Karpas-422 (cell line): Measurements from ENCODE around the gene GLRX5. TPM values are rescaled to one million over a fixed set of nuclear protein-coding genes. Genes with fewer than 3 reads are reported as not detected.

ENCODE experiments used
- DNase-seq: peaks from one replicate; pipeline ENCODE4 v3.0.0-alpha.2; 2015
- H2AFZ ChIP-seq: fragments of 200-600 bp; sonication (generic); 2 replicates; pipeline ENCODE4 v1.6.1; 2014; ENCODE audit warnings: antibody characterized with exemption, low read length, mixed read lengths
- H3K27ac ChIP-seq: fragments of 200-600 bp; sonication (generic); 2 replicates; pipeline ENCODE4 v1.5.1; 2014; ENCODE audit warnings: mild to moderate bottlenecking, low read length, moderate library complexity
- H3K27me3 ChIP-seq: fragments of 200-600 bp; sonication (generic); 2 replicates; pipeline ENCODE4 v1.6.1; 2014; ENCODE audit warnings: low read length, mixed read lengths
- H3K36me3 ChIP-seq: fragments of 200-600 bp; sonication (generic); 2 replicates; pipeline ENCODE4 v1.6.1; 2014; ENCODE audit warnings: low read length, mixed read lengths; ENCODE audit not compliant: insufficient read depth
- H3K4me1 ChIP-seq: fragments of 200-600 bp; sonication (generic); 2 replicates; pipeline ENCODE4 v1.6.1; 2014; ENCODE audit warnings: mild to moderate bottlenecking, low read length, mixed read lengths
- H3K4me2 ChIP-seq: fragments of 200-600 bp; sonication (generic); 2 replicates; pipeline ENCODE4 v1.6.1; 2014; ENCODE audit warnings: low read length, low read depth, mild to moderate bottlenecking; ENCODE audit not compliant: poor library complexity, severe bottlenecking
- H3K4me3 ChIP-seq: fragments of 200-600 bp; sonication (generic); 2 replicates; pipeline ENCODE4 v1.5.1; 2014; ENCODE audit warnings: mild to moderate bottlenecking, antibody characterized with exemption, low read length, mixed read lengths
- H3K79me2 ChIP-seq: fragments of 200-600 bp; sonication (generic); 2 replicates; pipeline ENCODE4 v1.6.1; 2014; ENCODE audit warnings: mild to moderate bottlenecking, low read length, mixed read lengths
- H3K9ac ChIP-seq: fragments of 200-600 bp; sonication (generic); 2 replicates; pipeline ENCODE4 v1.6.0; 2014; ENCODE audit warnings: low read length
- H3K9me2 ChIP-seq: fragments of 200-600 bp; sonication (generic), shearing (Covaris generic); replicated peaks from 2 replicates; pipeline ENCODE4 v1.6.0; 2014; ENCODE audit warnings: mild to moderate bottlenecking, low read length, moderate library complexity; ENCODE audit not compliant: insufficient read depth
- H3K9me3 ChIP-seq: fragments of 300-700, 200-600 bp; sonication (generic); 2 replicates; pipeline ENCODE4 v1.6.1; 2014; ENCODE audit warnings: low read length, mixed read lengths
- H4K20me1 ChIP-seq: fragments of 200-600 bp; sonication (generic); 2 replicates; pipeline ENCODE4 v1.6.1; 2014; ENCODE audit warnings: mild to moderate bottlenecking, antibody characterized with exemption, low read length, low read depth; ENCODE audit not compliant: insufficient read depth
- total RNA-seq: library from RNA; depleted of rRNA; stranded (reverse); fragments of >200 nt; shearing (Covaris generic); gene quantifications from 2 replicates; pipeline ENCODE4 v1.2.3, GENCODE V29; 2014; ENCODE audit warnings: low replicate concordance

GLRX5 gene
- total RNA-seq, 1 experiment from 2014 or later = 74.6 TPM

- H3K9me2 ChIP-seq = no peaks in the 10 kb centered on the region
- no peak overlapping the region for H3K9ac ChIP-seq
- no peak overlapping the region for H3K27ac ChIP-seq
- H3K27me3 ChIP-seq = no peaks in the 10 kb centered on the region; the same call in 1 of the 2 replicates
- no peak overlapping the region for H3K4me3 ChIP-seq
- H3K4me2 ChIP-seq = no peak overlapping the region
- H3K4me1 ChIP-seq = peaks cover 29% of the 10 kb centered on the region
- H3K36me3 ChIP-seq = no peaks in the 10 kb centered on the region
- H2AFZ ChIP-seq = no peak overlapping the region
- no peaks in the 10 kb centered on the region for H3K9me3 ChIP-seq
- no peaks in the 10 kb centered on the region for H4K20me1 ChIP-seq
- H3K79me2 ChIP-seq = no peaks in the 10 kb centered on the region
- no peak for DNase-seq
Measured at GRCh38 chr14:95490138-95490509, 44.7 kb upstream of the GLRX5 start.

GRCh38 chr14:95490727-95491451 lies 44.0 kb upstream of the GLRX5 start:
- DNase-seq = no peak
- Histone ChIP-seq H3K79me2 (no peaks in the 10 kb centered on the region), H3K9ac (no peak overlapping the region), H3K9me2 (no peaks in the 10 kb centered on the region), H3K4me3 (no peak overlapping the region), H2AFZ (no peak overlapping the region), H3K36me3 (no peaks in the 10 kb centered on the region), H3K9me3 (no peaks in the 10 kb centered on the region), H3K4me2 (no peak overlapping the region), H3K27me3 (no peaks in the 10 kb centered on the region; the same call in 1 of the 2 replicates), H4K20me1 (no peaks in the 10 kb centered on the region), H3K4me1 (peaks cover 36% of the 10 kb centered on the region), H3K27ac (no peak overlapping the region)

- Histone ChIP-seq H2AFZ (no peak overlapping the region), H3K4me1 (peaks cover 37% of the 10 kb centered on the region), H3K27ac (no peak overlapping the region), H3K27me3 (no peaks in the 10 kb centered on the region; the same call in 1 of the 2 replicates), H3K36me3 (no peaks in the 10 kb centered on the region), H3K4me3 (no peak overlapping the region), H3K9me2 (no peaks in the 10 kb centered on the region), H4K20me1 (no peaks in the 10 kb centered on the region), H3K79me2 (no peaks in the 10 kb centered on the region), H3K4me2 (no peak overlapping the region), H3K9ac (no peak overlapping the region), H3K9me3 (no peaks in the 10 kb centered on the region)
- DNase-seq = no peak
Measured at GRCh38 chr14:95491936-95492608, 42.8 kb upstream of the GLRX5 start.

- no peak overlapping the region for H3K9ac ChIP-seq
- H3K36me3 ChIP-seq = no peaks in the 10 kb centered on the region
- H3K4me3 ChIP-seq = no peak overlapping the region
- H3K4me2 ChIP-seq = no peak overlapping the region
- H2AFZ ChIP-seq = no peak overlapping the region
- DNase-seq = no peak
- H3K79me2 ChIP-seq = no peaks in the 10 kb centered on the region
- H3K27ac ChIP-seq = no peak overlapping the region
- H3K9me2 ChIP-seq = no peaks in the 10 kb centered on the region
- no peaks in the 10 kb centered on the region for H3K27me3 ChIP-seq
- no peaks in the 10 kb centered on the region for H3K9me3 ChIP-seq
- H4K20me1 ChIP-seq = no peaks in the 10 kb centered on the region
- H3K4me1 ChIP-seq = peaks cover 35% of the 10 kb centered on the region
Measured at GRCh38 chr14:95493503-95493902, 41.3 kb upstream of the GLRX5 start.

GRCh38 chr14:95493976-95494375 lies 40.9 kb upstream of the GLRX5 start:
- H3K27me3 ChIP-seq = no peaks in the 10 kb centered on the region
- DNase-seq = no peak
- H3K4me3 ChIP-seq = no peak overlapping the region
- no peaks in the 10 kb centered on the region for H4K20me1 ChIP-seq
- H3K9ac ChIP-seq = no peak overlapping the region
- no peaks in the 10 kb centered on the region for H3K9me2 ChIP-seq
- H2AFZ ChIP-seq = no peak overlapping the region
- peaks cover 32% of the 10 kb centered on the region for H3K4me1 ChIP-seq
- no peaks in the 10 kb centered on the region for H3K9me3 ChIP-seq
- H3K36me3 ChIP-seq = no peaks in the 10 kb centered on the region
- no peaks in the 10 kb centered on the region for H3K79me2 ChIP-seq
- H3K4me2 ChIP-seq = no peak overlapping the region
- no peak overlapping the region for H3K27ac ChIP-seq

GRCh38 chr14:95494456-95494855 lies 40.4 kb upstream of the GLRX5 start:
- H3K9me3 ChIP-seq = no peaks in the 10 kb centered on the region
- H3K27ac ChIP-seq = no peak overlapping the region
- H3K36me3 ChIP-seq = no peaks in the 10 kb centered on the region
- DNase-seq = no peak
- no peaks in the 10 kb centered on the region for H3K9me2 ChIP-seq
- no peak overlapping the region for H3K4me2 ChIP-seq
- no peak overlapping the region for H3K9ac ChIP-seq
- H3K27me3 ChIP-seq = no peaks in the 10 kb centered on the region
- no peaks in the 10 kb centered on the region for H3K79me2 ChIP-seq
- peaks cover 29% of the 10 kb centered on the region for H3K4me1 ChIP-seq
- no peak overlapping the region for H2AFZ ChIP-seq
- H4K20me1 ChIP-seq = no peaks in the 10 kb centered on the region
- no peak overlapping the region for H3K4me3 ChIP-seq

- Histone ChIP-seq H3K9me2 (no peaks in the 10 kb centered on the region), H3K9me3 (no peaks in the 10 kb centered on the region), H3K4me2 (no peak overlapping the region), H3K4me1 (peaks cover 29% of the 10 kb centered on the region), H3K36me3 (no peaks in the 10 kb centered on the region), H3K9ac (peak overlapping the region; percentile 23; the same call in 1 of the 2 replicates), H4K20me1 (no peaks in the 10 kb centered on the region), H3K27ac (no peak overlapping the region), H3K4me3 (no peak overlapping the region), H3K27me3 (no peaks in the 10 kb centered on the region), H2AFZ (peak overlapping the region; percentile 55), H3K79me2 (no peaks in the 10 kb centered on the region)
- DNase-seq = no peak
Measured at GRCh38 chr14:95495076-95495475, 39.8 kb upstream of the GLRX5 start.

GRCh38 chr14:95495538-95496025 lies 39.3 kb upstream of the GLRX5 start:
- peak overlapping the region; percentile 55 for H2AFZ ChIP-seq
- no peaks in the 10 kb centered on the region for H3K36me3 ChIP-seq
- H4K20me1 ChIP-seq = no peaks in the 10 kb centered on the region
- H3K4me3 ChIP-seq = no peak overlapping the region
- H3K4me2 ChIP-seq = no peak overlapping the region
- no peaks in the 10 kb centered on the region for H3K79me2 ChIP-seq
- peak; percentile 75 for DNase-seq
- H3K9me3 ChIP-seq = no peaks in the 10 kb centered on the region
- peak overlapping the region; percentile 23 for H3K9ac ChIP-seq
- H3K27ac ChIP-seq = no peak overlapping the region
- no peaks in the 10 kb centered on the region for H3K9me2 ChIP-seq
- H3K4me1 ChIP-seq = peaks cover 34% of the 10 kb centered on the region
- H3K27me3 ChIP-seq = no peaks in the 10 kb centered on the region
